ENCODE results near the gene MROH8.
"Not testable (repeated sequence)": the region's sequence is repeated elsewhere in the genome, so short reads cannot be mapped to it uniquely, and the experiment has no call there.

The MROH8 gene

DNA sequence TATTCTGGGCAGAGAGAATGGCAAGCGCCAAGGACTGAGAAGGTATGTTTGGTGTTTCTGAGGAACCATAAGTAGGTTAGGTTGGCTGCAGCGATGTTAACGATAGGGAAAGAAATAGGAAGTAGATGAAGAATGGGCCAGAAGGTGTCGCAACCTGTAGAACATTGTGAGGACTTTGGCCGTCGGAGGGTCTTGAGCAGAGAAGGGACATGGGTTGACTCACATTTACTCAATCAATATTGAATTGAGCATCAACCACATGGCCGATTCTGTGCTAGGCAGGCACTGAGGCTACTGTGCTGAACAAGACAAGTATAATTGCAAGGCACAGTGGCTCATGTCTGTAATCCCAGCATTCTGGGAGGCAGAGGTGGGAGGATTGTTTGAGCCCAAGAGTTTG, 27.1 kb downstream of the MROH8 start:
- no peak for DNase-seq

DNA sequence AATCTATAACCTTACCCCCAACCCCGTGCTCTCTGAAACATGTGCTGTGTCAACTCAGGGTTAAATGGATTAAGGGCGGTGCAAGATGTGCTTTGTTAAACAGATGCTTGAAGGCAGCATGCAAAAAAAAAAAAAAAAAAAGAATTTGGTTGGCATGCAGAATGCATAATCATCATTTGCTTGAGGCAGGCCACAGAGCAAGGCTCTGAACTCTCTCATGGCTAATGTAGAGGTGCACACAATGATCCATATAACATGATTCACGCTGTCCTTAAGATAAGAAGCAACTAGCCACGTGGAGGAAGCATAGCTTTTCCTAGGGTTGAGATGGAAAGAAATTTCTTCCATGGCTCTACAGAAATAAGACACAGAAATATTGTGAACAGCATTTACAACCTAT, 27.8 kb downstream of the MROH8 start:
- no peak for DNase-seq

DNA sequence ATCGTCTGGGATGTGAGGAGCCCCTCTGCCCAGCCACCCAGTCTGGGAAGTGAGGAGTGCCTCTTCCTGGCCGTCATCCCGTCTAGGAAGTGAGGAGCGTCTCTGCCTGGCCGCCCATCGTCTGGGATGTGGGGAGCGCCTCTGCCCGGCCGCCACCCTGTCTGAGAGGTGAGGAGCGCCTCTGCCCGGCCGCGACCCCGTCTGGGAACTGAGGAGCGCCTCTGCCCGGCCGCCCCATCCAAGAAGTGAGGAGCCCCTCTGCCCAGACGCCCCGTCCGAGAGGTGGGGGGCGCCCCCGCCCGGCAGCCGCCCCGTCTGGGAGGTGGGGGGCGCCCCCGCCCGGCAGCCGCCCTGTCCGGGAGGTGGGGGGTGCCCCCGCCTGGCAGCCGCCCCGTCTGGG, 28.5 kb downstream of the MROH8 start:
- DNase-seq = not testable (repeated sequence)

DNA sequence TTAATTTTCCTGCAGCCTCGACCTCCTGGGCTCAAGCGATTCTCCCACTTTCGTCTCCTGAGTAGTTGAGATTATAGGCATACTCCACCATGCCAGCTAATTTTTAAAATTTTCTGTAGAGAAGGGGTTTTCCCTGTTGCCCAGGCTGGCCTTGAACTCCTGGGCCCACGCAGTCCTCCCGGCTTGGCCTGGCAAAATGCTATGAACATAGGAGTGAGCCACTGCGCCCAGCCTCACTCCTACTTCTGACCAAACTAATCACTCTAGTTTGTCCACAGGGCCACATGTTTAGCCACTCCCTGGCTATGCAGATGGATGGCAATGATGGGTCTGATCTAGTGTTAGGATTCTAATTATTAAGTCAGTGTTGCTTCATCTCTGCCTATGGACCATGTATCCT, 32.1 kb downstream of the MROH8 start:
- no peak for DNase-seq

DNA sequence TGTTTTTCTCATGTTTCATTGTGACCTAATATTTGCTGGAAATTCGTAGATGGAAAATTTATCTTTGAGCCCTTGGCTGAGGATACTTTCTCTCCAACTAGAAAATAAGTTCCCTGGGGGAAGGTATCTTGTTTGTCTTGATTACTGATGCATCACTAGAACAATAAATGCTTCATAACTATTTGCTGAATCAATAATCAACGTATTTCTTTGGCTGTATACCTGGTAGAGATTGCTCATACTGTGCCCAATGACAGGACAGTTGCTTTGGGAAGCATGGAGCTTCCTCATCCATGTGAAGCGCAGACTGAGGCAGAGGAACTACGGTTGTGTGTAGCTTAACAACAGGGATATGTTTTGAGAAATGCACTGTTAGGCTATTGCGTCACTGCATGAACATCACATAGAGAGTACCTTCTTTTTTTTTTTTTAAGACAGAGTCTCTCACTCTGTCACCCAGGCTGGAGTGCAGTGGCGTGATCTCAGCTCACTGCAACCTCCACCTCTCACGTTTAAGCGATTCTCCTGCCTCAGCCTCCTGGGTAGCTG, 34.4 kb downstream of the MROH8 start:
- DNase-seq = no peak

DNA sequence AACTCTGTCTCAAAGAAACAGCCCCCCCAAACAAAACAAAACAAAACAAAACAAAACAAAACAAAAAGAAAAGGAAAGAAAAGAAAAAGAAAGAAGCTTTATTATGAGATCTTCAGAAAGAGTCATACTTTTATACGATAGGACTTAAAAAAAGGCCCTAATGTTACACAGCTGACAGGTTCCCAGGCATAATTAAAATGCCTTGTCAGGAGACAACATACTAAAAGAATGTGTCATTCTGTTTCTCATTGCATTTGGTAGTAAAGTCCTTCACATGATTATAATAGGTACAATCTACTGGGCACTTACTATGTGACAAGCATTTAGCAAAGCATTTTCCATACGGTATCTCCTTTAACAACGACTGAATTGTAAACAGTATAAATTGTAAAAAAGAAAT, 36.6 kb downstream of the MROH8 start:
- DNase-seq = no peak

DNA sequence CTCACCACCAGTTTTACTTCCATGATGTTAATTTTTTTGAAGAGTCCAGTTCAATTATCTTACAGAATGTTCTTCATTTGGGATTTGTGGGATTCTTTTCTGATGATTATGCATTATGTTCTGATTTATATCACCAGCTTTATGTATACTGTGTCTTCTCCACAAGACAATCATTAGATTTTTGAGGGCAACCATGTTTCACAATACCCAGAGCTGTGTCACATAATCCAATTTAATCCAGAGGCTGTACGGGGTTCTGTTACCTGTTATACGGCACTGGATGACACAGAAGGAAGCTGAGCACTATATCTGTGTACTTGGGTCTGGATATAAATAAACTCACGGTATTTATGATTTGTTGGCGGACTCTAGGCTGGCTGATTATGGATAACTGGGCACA, 41.8 kb downstream of the MROH8 start:
- no peak for DNase-seq

DNA sequence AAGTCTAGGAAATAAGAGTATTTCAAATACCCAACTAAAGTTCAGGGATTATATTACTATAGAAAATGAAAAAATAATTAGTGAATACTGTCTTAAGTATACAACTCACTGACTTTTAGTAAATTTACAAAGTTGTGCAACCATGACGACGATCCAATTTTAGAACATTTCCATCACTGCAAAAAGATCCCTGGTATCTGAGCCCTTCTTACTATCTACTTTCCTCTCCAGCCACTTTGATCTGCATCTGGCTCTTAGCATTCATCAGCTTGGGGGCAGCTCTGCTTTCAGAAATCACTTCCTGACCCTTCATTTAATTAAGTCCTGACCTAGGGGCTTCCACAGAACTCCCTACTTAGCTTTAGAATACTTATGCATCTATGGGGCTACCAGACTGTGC, 45.4 kb downstream of the MROH8 start:
- DNase-seq = no peak

DNA sequence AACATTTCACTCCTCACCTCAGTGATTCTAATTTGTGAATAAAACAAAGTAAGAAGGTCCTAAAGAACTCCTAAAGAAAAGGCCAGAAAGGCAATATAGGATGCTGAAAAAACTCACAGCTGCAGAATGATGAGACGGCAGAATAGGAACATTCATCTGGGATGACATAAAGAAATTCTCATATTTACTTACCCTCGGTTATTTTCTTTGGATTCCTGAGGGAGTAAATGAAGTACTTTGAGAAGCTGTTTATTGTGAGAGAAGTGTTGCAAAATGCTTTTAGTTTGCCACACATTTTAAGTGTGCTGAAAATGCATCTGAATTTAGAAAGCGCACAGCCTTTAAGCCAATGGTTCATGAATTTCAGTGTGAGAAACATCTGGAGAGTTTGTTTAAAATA, 47.9 kb downstream of the MROH8 start:
- no peak for DNase-seq

DNA sequence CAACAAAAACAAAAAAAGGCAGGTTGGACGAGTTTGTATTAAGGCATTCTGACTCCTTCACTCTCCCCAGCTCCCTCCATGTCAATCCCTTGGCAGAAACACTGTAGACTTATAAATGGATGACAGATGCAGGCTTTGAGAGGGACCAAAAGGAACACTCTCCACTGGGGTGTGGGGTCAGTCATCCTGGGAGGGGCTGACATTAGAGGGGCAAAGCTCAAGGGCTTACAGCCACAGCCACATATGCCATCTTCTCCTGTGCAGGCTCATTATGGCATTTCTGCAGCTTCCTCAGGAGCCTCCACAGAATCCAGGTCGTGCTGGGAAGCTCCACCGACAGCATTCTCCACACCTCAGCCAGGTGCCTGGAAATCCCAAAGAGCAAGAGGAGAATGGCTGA, 50.5 kb downstream of the MROH8 start:
- DNase-seq = no peak

DNA sequence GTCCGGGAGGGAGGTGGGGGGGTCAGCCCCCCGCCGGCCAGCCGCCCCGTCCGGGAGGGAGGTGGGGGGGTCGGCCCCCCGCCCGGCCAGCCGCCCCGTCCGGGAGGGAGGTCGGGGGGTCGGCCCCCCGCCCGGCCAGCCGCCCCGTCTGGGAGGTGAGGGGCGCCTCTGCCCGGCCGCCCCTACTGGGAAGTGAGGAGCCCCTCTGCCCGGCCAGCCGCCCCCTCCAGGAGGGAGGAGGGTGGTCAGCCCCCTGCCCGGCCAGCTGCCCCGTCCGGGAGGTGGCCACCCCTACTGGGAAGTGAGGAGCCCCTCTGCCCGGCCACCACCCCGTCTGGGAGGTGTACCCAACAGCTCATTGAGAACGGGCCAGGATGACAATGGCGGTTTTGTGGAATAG, 53.1 kb downstream of the MROH8 start:
- DNase-seq = not testable (repeated sequence)

DNA sequence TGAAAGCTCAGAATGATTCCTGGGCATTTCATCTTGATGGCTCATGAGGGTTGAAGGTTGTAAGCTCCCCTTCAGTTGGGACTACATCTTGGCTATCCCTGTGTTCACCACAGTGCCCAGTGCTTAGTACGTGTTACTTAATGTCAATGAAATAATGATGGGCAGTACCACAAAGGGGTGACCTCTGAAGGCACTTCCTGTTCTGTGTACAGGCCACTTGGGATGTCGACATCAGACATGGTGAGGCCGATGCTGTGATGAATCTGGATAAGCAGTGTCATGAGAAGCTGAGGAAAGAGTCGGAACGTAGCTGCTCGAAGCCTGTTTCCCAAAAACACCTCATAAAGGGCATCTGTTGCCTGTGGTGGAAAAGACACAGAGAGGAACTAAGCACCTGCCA, 55.9 kb downstream of the MROH8 start:
- no peak for DNase-seq

DNA sequence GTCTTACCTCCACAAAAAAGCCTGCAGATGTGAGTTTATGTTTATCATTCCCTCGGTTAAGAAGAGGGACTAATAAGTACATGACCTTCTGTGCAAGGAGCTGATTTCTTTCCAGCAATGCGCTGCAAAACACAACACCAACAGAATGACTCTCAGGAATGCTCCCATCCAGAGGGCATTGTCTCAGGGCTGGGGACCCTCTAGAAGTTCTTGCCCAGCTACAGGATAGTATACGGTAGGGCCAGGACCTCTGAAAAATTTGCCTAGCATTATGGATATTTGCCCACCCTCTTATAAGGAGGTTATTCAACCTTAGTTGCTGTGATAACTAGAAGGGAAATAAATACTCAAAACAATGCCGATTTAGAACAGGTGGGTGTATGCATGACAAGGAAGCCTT, 58.9 kb downstream of the MROH8 start:
- DNase-seq = no peak

DNA sequence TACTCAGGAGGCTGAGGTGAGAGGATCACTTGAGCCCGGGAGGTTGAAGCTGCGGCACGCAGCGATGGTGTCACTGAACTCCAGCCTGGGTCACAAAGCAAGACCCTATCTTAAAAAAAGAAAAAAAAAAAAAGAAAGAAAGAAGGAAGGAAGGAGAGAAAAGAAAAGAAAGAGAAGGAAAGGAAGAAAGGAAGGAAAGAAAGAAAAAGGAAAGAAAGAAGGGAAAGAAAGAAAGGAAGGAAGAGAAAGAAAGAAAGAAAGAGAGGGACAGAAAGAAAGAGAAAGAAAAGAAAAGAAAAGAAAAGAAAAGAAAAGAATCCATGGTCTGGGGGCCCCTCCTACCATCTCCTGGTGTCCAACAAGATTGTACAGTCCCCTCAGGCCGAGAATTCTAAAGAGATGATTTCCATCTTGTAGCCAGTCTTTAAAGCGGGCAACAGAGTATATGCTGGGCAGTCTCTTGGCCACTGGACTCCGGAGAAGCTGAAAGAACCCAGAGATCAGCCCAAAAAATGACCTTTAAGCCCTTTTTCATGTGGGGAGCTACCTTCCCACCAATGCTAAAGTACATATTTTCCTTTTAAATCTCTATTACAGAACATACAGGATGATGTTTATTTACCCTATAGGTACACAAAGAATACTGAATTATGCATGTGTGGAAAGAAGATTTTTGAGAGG, 59.9 kb downstream of the MROH8 start:
- no peak for DNase-seq

DNA sequence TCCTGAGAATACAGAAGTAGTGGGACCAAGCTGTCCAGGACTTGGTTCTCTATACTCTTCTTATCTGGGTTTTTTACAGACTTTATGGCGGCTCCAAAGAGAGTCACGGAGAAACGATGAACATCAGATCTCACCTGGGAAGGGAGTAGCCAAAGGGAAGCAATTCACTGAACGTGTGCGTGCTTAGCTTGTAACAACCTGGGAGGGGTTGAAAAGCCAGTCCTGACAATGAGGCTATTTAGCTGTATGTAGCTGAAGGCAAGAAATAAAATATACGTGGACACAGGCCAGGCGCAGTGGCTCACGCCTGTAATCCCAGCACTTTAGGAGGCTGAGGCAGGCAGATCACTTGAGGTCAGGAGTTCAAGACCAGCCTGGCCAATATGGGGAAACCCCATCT, 65.3 kb downstream of the MROH8 start:
- DNase-seq = no peak

DNA sequence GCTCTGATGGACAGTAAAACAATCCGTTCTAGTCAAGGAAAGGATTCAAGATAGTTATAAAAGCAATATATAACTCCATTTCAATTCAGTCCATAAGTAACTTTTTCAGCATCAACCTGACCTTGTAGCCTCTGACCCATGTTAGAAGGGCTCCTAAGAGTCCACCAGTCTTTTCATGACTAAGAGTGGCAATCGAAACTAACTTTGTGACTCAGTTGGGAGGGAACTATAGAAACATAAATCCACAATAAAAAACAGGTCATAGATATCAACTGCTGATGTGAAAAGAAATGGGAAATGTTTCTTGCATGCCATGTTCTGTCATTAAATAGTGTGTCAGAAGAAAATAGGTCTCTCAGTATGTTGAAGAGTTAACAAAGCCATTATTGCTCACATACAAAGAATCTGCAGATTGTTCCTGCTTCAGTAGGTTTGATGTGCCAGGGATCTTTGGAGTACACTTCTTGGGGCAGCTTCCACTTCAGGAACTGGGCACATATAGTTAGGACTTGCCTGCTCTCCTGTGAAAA, 67.4 kb downstream of the MROH8 start:
- DNase-seq = no peak

DNA sequence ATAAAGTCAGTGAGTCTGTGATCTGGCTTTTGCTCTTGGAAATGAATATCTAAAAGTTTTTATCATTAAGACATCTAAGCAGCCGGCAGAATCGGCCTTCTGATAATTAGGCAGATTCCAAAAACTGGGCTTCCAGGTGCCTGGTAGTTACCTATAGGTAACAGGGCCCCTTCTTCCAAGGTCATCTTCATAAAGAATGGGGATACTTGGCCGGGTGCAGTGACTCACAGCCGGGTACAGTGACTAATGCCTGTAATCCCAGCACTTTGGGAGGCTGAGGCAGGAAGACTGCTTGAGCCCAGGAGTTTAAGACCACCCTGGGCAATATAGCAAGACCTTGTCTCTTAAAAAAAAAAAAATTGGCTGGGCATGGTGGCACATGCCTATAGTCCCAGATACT, 70.7 kb downstream of the MROH8 start:
- no peak for DNase-seq

DNA sequence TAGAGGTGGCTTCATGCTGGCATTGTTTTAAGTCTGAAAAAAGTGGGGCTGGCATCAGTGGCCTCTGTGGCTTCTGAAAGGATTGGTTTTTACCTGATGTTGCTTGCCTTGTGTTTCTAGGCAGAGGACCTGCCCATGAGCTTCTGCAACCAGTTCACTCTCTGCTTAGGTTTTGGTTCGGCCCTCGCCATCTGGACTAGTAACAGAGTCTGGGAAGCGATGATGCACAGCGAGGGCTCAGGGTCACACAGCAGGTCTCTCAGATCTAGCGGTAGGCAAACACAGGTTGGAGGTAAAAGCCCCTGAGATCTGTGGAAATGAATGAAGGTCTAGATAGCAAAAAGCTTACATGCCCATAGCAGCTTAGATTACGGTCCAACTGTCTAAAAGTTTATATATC, 76.8 kb downstream of the MROH8 start:
- no peak for DNase-seq

DNA sequence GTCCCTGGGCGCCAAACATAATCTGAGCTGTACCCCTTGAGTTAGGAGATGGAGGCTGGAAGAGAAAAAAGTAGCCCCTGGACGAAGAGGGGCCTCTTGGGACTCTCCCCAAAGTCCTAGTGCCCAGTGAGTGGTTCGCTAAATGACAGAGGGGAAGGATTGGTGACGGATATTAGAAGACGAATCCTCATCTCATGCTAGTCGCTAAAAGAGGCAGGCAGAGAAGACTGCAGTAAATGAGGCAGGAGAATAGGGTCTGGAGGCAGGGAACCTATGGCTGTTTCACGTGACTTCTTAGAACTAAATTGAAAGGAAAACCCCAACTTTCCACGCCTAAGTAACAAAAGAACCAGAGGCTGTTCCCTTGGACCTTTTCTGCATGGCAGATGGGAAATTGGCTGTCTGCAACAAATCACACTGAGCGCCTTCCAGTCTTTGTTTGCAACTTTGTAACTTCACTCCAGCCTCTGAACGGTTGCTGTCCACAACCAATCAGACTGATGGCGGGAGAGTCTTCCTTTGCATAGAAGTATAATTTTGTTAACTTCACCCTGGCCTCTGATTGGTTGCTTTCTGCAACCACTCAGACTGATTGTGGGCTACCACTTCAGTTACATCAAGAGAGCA, 82.8 kb downstream of the MROH8 start:
- DNase-seq = peak in 1 of 2 experiments; percentile 2

DNA sequence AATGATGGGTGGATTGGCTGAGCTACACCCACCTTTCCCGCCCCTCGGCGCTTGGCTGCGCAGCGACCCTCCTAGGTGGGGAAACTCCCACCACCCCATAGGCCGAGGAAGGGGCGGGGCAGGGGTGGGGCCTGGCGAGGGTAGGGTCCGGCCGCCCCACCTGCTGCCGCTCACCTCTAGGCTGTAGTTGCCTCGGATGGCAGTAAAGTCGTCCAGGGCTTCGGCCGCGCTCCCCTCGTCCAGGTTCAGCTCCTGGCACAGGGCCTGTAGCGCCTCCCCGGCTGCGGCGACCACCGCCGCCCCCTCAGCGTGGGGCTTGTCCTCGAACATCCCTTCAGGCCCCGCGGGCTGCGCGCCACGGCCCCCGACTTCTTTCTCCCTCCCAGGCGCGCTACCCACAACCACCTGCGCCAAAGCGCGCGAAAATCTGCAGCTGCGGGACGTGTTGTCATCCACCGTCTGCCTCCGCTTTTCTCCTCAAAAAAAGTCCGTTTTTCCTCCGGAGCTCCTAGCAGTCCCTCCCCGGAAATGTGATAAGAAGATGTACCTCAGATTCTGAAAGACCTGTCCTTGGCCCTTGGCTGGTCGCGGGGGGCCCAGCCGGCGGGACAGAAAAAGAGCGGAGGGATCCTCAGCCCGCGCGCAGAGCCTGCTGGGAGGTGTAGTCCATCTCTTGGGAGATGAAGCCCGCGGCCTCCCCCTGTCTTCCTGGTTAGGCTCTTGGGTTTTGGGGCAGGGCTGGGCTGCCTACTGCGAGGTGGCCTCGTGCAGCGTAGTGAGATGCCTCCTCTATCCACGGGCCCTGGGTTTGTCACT, 83.5 kb downstream of the MROH8 start, which contains the start of gene RBL1:
TSS of gene RBL1 (minus strand) at position 399 of the 816 bp plus-strand sequence. CDS start at position 330, 69 bp downstream.
- peak; percentile 84 to 86 for DNase-seq

DNA sequence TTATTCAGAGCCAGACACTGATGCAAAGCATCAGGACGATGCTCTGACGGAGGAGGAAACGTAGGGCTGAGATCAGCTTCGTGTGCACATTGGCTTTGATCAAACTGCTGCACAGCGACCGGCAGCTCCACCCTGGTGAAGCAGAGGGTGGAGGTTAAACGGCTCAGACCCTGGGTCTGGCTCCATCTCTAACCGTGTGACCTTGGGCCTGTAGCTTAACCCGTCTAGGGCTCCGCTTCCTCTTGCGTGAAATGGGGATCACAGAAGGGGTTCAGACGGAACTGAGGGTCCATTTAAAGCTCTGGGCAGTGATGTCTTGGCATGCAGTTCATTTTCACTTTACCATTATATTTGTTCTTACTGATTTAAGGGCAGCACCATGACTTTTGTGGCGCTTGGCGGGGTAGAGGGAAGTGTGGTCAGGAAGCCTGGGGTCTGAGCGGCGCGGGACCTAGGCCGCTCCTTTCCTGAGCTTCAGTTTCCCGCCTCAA, 84.2 kb downstream of the MROH8 start:
- peak in 1 of 2 experiments; percentile 5 for DNase-seq

DNA sequence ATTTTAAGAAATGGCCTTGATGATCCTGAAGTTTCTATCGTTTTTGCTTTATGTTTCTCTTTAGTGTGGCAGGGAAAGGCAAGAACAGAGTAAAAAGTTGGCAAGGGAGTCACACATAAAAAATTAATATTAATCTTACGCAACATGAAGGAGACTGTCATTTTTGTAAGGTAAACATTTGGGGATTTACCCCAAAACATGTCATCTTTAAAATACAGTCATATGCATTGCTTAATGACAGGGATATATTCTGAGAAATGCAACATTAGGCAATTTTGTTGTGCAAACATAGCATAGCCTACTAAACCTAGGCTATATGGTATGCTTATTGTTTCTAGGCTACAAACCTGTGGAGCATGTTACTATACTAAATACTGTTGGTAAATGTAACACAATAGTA, 88.9 kb downstream of the MROH8 start:
- DNase-seq = no peak

DNA sequence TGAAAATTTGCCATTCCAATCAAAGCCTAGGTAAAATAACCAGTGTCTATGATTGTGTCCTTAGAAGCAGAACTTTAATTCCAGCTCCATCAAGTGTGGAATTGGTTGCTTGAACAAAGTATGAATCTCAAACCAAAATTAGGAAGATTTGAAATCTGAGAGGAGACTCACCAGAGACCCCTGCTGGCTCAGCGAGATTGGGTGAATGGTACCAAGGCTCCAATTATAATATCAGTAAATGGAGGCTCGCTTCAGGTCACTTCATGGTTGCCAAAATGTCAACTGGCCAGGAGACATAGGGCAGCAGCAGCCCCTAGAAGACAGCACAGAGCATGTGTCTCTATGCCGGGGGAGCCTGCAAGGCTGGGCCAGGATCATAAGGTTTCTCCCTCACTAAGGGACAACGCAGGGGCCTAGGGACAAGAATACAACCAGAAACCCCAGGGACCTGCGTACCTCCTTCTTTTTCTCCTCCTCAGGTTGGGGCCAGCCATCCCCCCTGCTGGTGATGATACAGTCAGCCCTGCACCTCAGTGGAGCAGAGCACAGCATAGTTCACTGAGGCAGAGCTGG, 97.5 kb downstream of the MROH8 start:
- DNase-seq = no peak
